Measurements from ENCODE around the gene CXCL10. TPM values are rescaled to one million over a fixed set of nuclear protein-coding genes. Genes with fewer than 3 reads are reported as not detected.

CXCL10 gene
- 0.30 and 1.6 TPM in 2 replicates for total RNA-seq

DNA sequence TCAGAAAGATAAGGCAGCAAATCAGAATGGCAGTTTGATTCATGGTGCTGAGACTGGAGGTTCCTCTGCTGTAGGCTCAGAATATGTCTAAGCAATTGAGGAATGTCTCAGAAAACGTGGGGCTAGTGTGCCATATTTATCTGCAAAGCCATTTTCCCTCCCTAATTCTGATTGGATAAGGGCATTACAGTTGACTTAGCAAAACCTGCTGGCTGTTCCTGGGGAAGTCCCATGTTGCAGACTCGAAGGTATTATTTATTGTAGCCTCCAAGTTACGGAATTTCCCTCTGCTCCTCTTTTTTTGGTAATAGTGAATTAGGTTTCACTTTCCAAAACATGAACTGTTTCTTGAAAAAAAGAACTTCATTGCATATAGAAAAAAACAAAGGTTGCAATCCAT lies at the start of gene CXCL10:
Gene CXCL10, minus strand, starts transcription at position 109 of the 400 bp plus-strand sequence. Its CDS starts 66 bp downstream, at position 43.

GRCh38 chr4:76035799-76036380 lies 12.6 kb upstream of the CXCL10 start, which contains the start of gene CXCL11:
Gene CXCL11 (minus strand): TSS chr4:76036070. CDS start chr4:76035987, 83 bp downstream.

GRCh38 chr4:76007089-76007862 lies 16.0 kb downstream of the CXCL10 start, which contains the start of gene CXCL9:
Gene CXCL9 (minus strand): TSS chr4:76007509. CDS start chr4:76007449, 60 bp downstream.

Other genes with a start within 250 kb of the CXCL10 start
- gene PPEF2, start 121.0 kb downstream of the CXCL10 start, total RNA-seq, result not detected in 2 replicates
- 20.7 and 26.5 TPM in 2 replicates for gene NAAA, start 82.5 kb downstream of the CXCL10 start, total RNA-seq
- 29.8 and 34.7 TPM in 2 replicates for gene SDAD1, start 32.6 kb downstream of the CXCL10 start, total RNA-seq
- gene CXCL9, start 16.0 kb downstream of the CXCL10 start, total RNA-seq, result not detected in 2 replicates
- 0.15 and 1.2 TPM in 2 replicates for gene CXCL11, start 12.6 kb upstream of the CXCL10 start, total RNA-seq
- 0.31 and 0.49 TPM in 2 replicates for gene ART3, start 51.2 kb upstream of the CXCL10 start, total RNA-seq
- 38.4 and 58.9 TPM in 2 replicates for gene NUP54, start 124.9 kb upstream of the CXCL10 start, total RNA-seq
- 48.5 and 75.7 TPM in 2 replicates for gene SCARB2, start 190.3 kb upstream of the CXCL10 start, total RNA-seq
- not detected in 2 replicates for gene FAM47E, start 228.2 kb upstream of the CXCL10 start, total RNA-seq